IgD-negative memory B cell (primary cell): ENCODE data around the gene MTLN. TPM values are rescaled to one million over a fixed set of nuclear protein-coding genes. Genes with fewer than 3 reads are reported as not detected.
"Not testable (repeated sequence)": the region's sequence is repeated elsewhere in the genome, so short reads cannot be mapped to it uniquely, and the experiment has no call there.

Source experiments
- H3K27ac Mint-ChIP-seq, 3 donors: one replicate each; pipeline ENCODE4 v1.8.0; 2020 to 2022; ENCODE audit warnings: mild to moderate bottlenecking in 3 of 3, mixed read lengths in 3 of 3, moderate library complexity in 1 of 3
- H3K27me3 Mint-ChIP-seq: one replicate; pipeline ENCODE4 v1.8.0; 2021; ENCODE audit warnings: mixed read lengths
- H3K36me3 Mint-ChIP-seq: one replicate; pipeline ENCODE4 v1.8.0; 2020; ENCODE audit warnings: mild to moderate bottlenecking, mixed read lengths
- H3K4me1 Mint-ChIP-seq, 3 donors: one replicate each; pipeline ENCODE4 v1.8.0; 2020 to 2022; ENCODE audit warnings: mixed read lengths in 3 of 3, mild to moderate bottlenecking in 1 of 3
- H3K4me3 Mint-ChIP-seq, 4 donors: one replicate each; pipeline ENCODE4 v1.8.0; 2020 to 2022; ENCODE audit warnings: mild to moderate bottlenecking in 4 of 4, mixed read lengths in 4 of 4, moderate library complexity in 3 of 4
- H3K9me3 Mint-ChIP-seq, 3 donors: one replicate each; pipeline ENCODE4 v1.8.0; 2020 to 2021; ENCODE audit warnings: mixed read lengths in 3 of 3, mild to moderate bottlenecking in 1 of 3
- polyA plus RNA-seq: library from polyadenylated mRNA; unstranded; fragments of 300-500 nt; fragmentation: Illumina TruSeq; gene quantifications from one replicate; pipeline ENCODE4 v1.2.3, GENCODE V29; 2021

The MTLN gene, protein sequence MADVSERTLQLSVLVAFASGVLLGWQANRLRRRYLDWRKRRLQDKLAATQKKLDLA
- 112 TPM for polyA plus RNA-seq

DNA sequence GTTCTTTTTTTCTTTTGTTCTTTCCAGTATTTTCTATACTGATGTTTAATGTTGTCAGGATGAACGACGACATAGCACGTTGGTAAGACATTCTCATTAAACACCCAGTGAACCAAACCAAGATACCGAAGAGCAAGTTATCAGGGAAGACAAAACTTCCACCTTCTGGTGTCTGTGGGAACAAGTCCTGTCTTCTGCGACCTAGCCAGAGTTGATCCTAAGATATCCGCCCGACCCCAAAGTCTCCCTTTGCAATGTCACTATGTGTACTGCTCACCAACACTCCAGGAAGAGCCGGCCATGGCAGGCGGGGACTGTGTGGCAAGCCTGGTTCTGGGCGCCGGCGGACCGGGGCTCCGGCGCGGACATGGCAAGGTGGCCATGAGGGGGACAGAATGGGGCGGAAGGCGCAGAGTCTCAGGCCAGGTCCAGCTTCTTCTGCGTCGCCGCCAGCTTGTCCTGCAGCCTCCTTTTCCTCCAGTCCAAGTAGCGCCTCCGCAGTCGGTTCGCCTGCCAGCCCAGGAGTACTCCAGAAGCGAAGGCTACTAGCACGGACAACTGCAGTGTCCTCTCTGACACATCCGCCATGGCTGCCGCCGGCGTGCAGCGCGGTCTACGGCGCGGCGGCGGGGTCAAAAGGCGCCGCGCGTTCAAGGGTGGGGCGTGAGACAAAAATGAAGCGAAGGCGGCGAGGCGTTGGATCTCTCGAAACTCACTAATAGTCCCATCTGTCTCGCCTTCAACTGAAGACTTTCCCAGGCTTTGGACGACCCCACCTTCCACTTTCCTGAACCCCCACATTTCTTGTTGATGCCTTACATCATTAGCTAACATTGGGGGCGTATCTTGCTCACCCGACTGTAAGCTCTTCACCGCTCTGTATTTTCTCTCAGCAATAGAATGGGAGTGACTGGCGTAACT, at the start of gene MTLN:
MTLN (minus strand) TSS at position 610 of the 921 bp plus-strand sequence; CDS start at position 588, 22 bp downstream.
- peaks cover 6% of the 10 kb centered on the region for H3K36me3 Mint-ChIP-seq

DNA sequence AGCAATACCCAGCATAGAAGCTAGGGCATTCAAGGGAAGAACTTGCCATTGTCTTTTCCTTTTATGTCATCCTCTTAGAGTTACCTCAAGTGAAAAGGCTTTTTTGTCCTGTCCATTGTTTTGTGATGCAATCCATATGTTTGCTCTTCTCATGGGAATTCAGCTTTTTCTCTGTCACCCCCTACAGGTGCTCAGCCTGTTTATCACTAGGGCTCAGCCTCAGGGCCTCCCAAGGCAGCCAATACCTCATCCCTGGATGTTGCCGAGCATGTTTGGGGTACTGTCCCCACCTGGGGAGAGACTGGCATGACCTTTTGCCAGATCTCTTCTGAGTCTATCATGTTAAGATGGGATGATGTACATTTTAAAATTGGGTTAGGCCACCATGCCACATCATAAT, 49.6 kb upstream of the MTLN start:
- H3K4me1 Mint-ChIP-seq, H3K27ac Mint-ChIP-seq, H3K9me3 Mint-ChIP-seq, H3K36me3 Mint-ChIP-seq, H3K4me3 Mint-ChIP-seq, H3K27me3 Mint-ChIP-seq: not testable (repeated sequence)

More for the DNA sequence above, at the start of gene MTLN:
- peak within 1 kb of the TSS; percentile 90 to 96 (median 95) for H3K27ac Mint-ChIP-seq
- H3K27me3 Mint-ChIP-seq, result peaks cover 15% of the 10 kb centered on the region
- H3K4me1 Mint-ChIP-seq, result peaks cover 5 to 16% (median 14%) of the 10 kb centered on the region in 3 donors
- H3K9me3 Mint-ChIP-seq, result peaks cover 0 to 5% (median 0%) of the 10 kb centered on the region in 3 donors
- H3K4me3 Mint-ChIP-seq, result peak within 1 kb of the TSS; percentile 88 to 96 (median 92)

DNA sequence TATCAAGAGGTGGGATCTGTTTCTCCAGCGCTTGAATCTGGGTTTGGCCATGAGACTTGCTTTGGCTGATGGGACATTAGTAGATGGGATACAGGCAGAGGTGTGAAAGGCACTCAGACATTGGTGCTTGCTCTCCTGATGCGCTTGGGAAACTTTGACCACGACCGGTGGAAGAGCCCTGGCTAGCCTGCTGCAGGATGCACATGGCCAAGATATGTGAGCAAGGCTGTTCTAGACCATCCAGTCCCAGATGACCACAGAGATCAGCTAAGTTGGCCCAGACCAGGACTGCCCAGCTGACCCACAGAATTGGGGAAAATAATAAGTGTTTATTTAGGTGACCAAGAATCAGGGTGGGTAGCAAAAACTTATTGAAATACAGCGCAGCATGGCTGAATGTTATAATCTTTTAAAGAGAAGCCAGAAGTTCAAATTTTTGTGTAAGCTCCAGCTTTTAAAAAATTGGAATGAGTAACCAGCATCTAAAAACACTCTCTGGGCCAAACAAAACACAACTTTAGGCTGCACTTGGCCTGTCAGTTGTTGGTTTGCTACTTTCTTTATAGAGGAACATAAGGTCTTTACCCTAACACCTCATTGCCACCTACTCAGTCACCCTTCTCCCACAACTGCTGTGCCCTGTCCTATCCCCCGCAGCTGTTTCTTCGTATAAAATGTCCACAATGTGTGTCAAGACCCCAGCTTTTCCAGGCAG, 35.9 kb upstream of the MTLN start:
- H3K9me3 Mint-ChIP-seq, result not testable (repeated sequence)

DNA sequence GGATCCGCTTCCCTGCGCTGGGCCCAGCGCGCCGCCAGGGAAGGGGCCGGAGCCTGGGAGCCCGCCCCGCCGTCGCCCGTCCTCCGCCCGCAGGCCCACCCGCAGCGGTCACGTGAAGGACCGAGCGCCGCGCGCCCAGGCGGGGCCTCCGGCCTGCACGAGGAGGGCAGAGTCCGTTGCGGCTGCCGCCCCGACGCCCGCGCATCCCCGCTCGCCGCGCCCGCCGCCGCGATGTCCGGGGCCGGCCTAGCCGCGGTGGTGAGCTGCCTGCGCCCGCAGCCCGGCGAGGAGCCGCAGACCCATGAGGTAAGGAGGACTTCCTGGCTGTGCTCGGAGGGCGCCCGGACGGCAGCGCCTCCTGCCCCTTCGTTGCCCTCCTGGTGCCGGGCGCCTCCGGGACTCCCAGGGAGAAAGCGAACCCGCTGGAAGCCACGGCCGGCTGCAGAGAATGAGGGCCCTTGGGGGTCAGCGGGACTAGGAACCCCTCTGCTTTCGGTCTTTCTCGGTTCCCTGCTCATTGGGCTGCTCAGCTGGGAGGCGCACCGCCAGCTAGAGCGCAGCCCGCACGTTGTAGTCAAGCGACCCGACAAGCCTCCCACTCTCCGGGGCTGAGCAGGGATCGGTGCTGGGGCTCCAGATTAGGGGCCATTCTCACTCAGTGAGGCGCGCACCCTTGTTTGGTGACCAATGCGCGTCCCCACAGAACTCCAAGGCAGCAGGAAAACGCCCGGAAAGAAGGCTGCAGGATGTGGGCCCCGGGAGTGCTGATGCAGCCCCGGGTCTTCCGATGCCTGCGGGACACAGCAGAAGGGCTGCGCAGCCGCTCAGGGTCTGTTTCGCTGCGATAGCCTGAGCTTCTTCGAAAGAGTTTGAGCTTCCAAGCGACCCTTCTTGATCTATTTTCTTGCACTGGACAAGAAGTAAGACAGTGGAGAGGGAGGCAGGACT, 33.4 kb upstream of the MTLN start:
- not testable (repeated sequence) for H3K4me3 Mint-ChIP-seq, H3K9me3 Mint-ChIP-seq, H3K27ac Mint-ChIP-seq, H3K36me3 Mint-ChIP-seq, H3K27me3 Mint-ChIP-seq, H3K4me1 Mint-ChIP-seq

More for the DNA sequence above, 35.9 kb upstream of the MTLN start:
- H3K27ac Mint-ChIP-seq, H3K36me3 Mint-ChIP-seq, H3K27me3 Mint-ChIP-seq, H3K4me3 Mint-ChIP-seq, H3K4me1 Mint-ChIP-seq: not testable (repeated sequence)

DNA sequence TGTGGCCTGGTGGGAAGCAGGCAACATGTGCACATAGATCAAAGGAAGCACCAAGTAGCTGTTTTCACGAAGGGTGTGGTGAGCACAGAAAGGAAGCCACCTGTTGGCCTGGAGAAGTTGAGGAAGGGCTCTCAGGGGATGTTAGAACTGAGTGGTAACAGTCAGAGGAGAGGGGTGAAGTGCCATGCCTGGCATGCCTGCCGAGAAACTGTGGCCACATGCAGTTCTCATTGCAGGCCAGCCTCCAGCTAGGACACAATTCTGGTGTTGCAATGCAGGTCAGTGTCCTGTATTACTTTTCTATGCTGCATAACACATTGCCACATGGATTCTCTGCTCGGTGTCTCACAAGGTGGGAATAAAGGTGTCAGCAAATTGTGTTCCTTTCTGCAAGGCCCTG, 30.9 kb upstream of the MTLN start:
- H3K4me3 Mint-ChIP-seq, H3K36me3 Mint-ChIP-seq, H3K27me3 Mint-ChIP-seq, H3K9me3 Mint-ChIP-seq, H3K4me1 Mint-ChIP-seq, H3K27ac Mint-ChIP-seq: not testable (repeated sequence)

DNA sequence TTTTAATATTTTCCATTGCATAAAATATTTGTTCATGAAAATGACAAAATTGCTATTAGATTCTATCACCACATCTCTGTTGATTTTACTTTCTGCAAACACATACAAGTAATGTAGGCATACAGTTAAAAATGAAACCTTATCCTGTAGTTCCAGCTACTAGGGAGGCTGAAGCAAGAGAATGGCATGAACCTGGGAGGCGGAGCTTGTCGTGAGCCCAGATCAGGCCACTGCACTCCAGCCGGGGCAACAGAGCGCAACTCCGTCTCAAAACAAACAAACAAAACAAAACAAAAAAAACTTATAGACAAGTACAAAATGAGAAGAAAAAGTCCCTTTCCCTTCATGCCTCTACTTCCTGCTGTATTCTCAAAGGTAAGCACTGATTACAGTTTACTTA, 22.2 kb upstream of the MTLN start:
- H3K27me3 Mint-ChIP-seq, H3K4me1 Mint-ChIP-seq, H3K27ac Mint-ChIP-seq, H3K36me3 Mint-ChIP-seq, H3K9me3 Mint-ChIP-seq, H3K4me3 Mint-ChIP-seq: not testable (repeated sequence)

DNA sequence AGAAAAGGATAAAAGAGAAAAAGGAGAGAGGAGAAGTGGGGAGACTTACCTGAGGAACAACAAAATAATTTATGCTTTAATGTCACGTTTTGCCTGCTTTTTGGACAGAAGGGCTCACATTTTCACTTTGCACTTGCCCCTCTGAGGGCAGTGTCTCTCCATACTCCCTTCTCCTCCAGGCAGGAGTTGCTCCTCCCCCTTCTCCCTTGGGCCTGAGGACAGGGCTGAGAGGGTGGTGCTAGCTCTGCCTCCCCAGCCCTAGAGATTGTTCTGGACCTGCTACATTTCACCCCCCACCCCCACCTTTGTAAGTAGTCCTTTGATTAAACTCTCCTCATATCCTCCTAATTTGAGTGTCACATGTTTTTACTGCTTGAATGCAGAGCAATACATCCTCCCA, 17.5 kb upstream of the MTLN start:
- not testable (repeated sequence) for H3K4me1 Mint-ChIP-seq, H3K4me3 Mint-ChIP-seq, H3K27me3 Mint-ChIP-seq, H3K9me3 Mint-ChIP-seq, H3K27ac Mint-ChIP-seq, H3K36me3 Mint-ChIP-seq

DNA sequence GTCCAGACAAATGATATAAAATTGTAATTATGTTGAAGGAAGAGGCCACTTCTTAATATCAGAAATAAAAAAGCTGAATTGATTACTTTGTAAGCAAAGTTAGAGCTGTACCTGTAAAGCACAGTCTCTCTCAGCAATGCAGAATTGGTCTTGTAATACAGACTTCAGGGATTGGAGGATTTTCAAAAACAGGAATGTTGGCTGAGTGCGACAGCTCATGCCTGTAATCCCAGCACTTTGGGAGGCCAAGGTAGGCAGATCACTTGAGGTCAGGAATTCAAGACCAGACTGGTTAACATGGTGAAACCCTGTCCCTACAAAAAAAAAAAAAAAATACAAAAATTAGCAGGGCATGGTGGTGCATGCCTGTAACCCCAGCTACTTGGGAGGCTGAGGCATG, 10.3 kb upstream of the MTLN start:
- not testable (repeated sequence) for H3K36me3 Mint-ChIP-seq, H3K4me1 Mint-ChIP-seq, H3K27ac Mint-ChIP-seq, H3K4me3 Mint-ChIP-seq, H3K9me3 Mint-ChIP-seq
- H3K27me3 Mint-ChIP-seq, result peaks cover 20% of the 10 kb centered on the region

DNA sequence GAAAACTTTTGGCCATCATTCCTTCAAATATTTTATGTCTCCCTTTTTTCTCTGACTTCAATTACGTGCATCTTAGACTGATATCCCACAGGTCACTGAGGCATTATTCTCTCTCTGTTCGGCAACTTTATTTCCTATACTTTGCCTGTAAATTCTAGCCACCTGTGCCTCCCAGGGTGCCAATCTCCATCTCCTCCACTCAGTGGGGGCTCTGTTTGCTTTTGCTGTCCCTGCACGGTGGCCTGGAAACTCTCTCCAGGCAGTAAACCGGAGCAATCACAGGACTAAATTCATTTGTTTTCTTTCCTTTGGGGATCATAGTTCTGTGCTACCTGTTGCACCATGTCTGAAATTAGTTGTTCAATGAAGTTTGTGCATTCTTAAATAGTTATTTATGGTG, 9.6 kb upstream of the MTLN start:
- H3K9me3 Mint-ChIP-seq, result no peaks in the 10 kb centered on the region
- H3K4me1 Mint-ChIP-seq, result no peaks in the 10 kb centered on the region
- no peaks in the 10 kb centered on the region for H3K36me3 Mint-ChIP-seq
- no peak overlapping the region for H3K27ac Mint-ChIP-seq
- H3K4me3 Mint-ChIP-seq, result no peak overlapping the region
- peaks cover 21% of the 10 kb centered on the region for H3K27me3 Mint-ChIP-seq

DNA sequence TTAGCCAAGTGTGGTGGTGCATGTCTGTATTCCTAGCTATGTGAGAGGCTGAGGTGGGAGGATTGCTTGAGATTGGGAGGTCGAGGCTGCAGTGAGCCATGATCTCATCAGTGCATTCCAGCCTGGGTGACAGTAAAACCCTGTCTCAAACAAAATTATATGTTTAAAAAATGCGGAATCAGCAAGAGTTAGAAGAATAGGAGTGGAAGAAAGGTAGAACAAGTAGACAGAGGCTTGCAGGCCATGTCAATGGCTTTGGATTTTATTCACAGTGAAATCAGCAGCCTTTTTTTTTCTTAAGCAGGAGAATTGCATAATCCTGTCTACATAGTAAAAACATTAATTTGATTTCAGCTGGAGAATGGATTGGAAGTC, 7.8 kb upstream of the MTLN start:
- Mint-ChIP-seq H3K9me3 (no peaks in the 10 kb centered on the region), H3K36me3 (no peaks in the 10 kb centered on the region), H3K4me1 (no peaks in the 10 kb centered on the region)

DNA sequence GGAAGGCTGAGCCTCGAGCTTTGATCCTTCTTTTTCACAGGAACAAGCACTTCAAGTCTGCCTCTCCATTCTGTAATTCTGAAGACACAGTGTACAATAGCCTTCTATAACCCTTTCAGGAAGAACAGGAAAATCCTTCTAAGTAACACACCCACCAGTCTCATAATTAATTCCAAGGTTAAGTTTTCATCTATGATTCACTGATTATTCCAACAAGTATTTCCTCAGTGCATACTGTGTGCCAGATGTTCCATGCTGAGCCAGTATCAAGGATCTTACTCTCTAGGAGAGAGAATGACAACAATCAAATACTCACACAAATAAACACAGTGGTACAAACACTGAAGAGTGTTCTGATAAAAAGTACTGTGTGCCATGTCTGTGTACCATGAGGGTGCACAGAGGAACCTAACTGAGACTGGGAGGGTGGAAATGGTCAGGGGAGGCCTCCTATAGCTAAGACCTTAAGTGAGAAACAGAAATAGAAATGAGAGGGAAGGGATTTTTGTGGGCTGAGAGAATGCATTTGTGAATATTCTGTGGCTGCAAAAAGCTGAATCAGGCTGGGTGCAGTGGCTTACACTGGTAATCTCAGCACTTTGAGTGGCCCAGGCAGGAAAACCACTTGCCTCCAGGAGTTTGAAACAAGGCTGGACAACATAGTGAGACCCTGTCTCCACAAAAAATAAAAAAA, 7.3 kb upstream of the MTLN start:
- H3K4me3 Mint-ChIP-seq, result no peak overlapping the region
- peaks cover 0 to under 1% (median 0%) of the 10 kb centered on the region in 3 donors for H3K9me3 Mint-ChIP-seq
- peaks cover 0 to under 1% (median 0%) of the 10 kb centered on the region in 3 donors for H3K4me1 Mint-ChIP-seq
- H3K27me3 Mint-ChIP-seq, result peaks cover 30% of the 10 kb centered on the region
- no peaks in the 10 kb centered on the region for H3K36me3 Mint-ChIP-seq
- no peak overlapping the region for H3K27ac Mint-ChIP-seq

More for the DNA sequence above, 7.8 kb upstream of the MTLN start:
- H3K27me3 Mint-ChIP-seq, result peaks cover 26% of the 10 kb centered on the region
- no peak overlapping the region for H3K27ac Mint-ChIP-seq
- no peak overlapping the region for H3K4me3 Mint-ChIP-seq

DNA sequence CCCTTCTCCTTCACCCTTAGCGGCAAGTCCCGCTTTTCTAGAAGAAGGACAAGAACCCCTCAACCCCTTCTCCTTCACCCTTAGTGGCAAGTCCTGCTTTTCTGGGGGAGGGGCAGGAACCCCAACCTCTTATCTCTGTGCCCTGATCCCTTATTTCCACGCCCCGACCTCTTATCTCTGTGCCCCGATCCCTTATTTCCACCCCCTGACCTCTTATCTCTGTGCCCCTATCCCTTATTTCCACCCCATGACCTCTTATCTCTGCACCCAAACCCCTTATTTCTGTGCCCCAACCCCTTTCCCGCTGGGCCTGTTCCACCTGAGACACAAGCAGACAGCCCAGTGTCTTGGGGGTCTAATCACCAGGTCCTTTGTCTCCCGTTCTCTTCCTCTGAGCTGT, 6.5 kb upstream of the MTLN start:
- not testable (repeated sequence) for H3K4me3 Mint-ChIP-seq, H3K9me3 Mint-ChIP-seq, H3K4me1 Mint-ChIP-seq, H3K36me3 Mint-ChIP-seq, H3K27ac Mint-ChIP-seq
- peaks cover 33% of the 10 kb centered on the region for H3K27me3 Mint-ChIP-seq

DNA sequence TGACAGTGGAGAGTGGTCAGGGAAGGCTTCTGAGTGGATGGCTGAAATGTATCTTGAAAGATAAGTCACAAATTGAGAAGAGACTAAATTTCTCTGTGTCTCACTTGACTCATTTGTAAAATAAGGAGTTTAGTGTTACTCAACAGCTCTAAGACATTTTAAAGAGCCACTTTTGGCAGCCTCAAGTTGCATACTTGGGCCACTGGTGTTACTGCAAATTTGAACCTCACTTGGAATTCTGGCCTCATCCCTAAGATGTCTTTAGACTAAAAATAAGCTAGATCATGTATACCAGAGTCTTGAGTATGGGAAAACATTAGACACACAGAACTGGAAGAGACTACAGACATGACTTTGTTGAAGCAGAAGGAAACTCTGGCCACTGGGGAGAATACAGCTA, 4.5 kb upstream of the MTLN start:
- H3K27me3 Mint-ChIP-seq, result peaks cover 34% of the 10 kb centered on the region
- H3K4me3 Mint-ChIP-seq, result no peak overlapping the region
- no peak overlapping the region for H3K27ac Mint-ChIP-seq
- peaks cover 3% of the 10 kb centered on the region for H3K36me3 Mint-ChIP-seq
- H3K4me1 Mint-ChIP-seq, result peaks cover 0 to 7% (median 3%) of the 10 kb centered on the region in 3 donors
- peaks cover 0 to 5% (median 0%) of the 10 kb centered on the region in 3 donors for H3K9me3 Mint-ChIP-seq

DNA sequence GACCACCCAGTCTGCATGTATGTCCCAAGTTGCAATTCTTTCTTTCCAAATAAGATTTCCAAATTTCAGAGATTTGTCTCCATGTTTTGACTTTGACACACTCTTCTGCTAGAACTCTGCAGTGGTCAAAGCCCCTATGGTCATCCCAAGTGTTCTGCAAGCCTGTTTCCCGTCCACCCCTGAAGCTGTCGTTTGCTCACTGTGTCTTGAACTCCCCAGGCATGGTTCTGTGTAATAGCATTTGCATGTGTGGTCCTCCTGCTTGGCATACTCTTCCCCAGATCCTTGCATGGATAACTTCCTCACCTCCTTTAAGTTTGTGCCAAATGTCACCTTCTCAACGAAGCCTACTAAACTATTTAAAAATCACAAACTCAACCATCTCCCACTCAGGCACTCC, 3.9 kb upstream of the MTLN start:
- Mint-ChIP-seq H3K27me3 (peaks cover 34% of the 10 kb centered on the region), H3K4me3 (peak overlapping the region in 1 of 4 donors; percentile 73), H3K27ac (no peak overlapping the region), H3K9me3 (peaks cover 0 to 5% (median 0%) of the 10 kb centered on the region in 3 donors), H3K36me3 (peaks cover 3% of the 10 kb centered on the region), H3K4me1 (peaks cover 2 to 11% (median 8%) of the 10 kb centered on the region in 3 donors)
